Suppressor macrophage treated with lipopolysaccharide for 4 hours (primary cell): ENCODE results near the gene TMEM108.

Experiments
- DNase-seq: peaks from one replicate; pipeline ENCODE4 v3.0.0-alpha.2; 2020

The TMEM108 gene

GRCh38 chr3:133246119-133246518 lies 207.9 kb downstream of the TMEM108 start:
- no peak for DNase-seq

- DNase-seq, result no peak
Measured at GRCh38 chr3:133246773-133247172, 208.6 kb downstream of the TMEM108 start.

DNA sequence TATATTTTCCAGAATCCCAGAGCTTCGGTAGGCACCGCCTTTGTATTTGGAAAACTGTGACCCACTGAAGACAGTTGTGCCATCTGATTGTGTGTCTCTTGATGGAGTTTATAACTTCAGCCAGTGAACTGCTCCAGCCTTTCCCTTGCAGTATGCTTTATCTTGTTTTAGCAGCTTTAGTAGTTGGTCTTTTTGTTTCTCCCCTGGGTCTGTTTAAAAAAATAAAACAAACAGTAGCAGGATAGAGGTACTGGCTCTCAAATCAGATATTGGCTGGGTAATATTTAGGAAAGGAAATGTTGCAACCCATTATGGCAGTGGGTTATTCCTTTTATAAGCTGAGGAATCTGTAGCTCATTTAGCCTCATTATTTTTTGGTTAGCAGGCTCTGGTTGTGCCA lies 210.2 kb downstream of the TMEM108 start:
- no peak for DNase-seq

DNA sequence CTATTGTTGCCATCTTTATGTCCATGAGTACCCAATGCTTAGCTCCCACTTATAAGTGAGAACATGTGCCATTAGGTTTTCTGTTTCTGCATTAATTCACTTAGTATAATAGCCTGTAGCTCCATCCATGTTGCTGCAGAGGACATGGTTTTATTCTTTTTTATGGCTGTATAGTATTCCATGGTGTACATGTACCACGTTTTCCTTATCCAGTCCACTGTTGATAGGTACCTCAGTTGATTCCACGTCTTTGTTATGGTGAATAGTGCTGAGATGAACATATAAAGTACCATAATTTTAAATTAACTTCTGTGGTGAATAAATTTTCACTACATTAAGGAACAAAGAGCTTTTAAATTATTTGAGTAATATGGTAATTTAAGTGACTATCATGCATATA lies 211.3 kb downstream of the TMEM108 start:
- no peak for DNase-seq

DNA sequence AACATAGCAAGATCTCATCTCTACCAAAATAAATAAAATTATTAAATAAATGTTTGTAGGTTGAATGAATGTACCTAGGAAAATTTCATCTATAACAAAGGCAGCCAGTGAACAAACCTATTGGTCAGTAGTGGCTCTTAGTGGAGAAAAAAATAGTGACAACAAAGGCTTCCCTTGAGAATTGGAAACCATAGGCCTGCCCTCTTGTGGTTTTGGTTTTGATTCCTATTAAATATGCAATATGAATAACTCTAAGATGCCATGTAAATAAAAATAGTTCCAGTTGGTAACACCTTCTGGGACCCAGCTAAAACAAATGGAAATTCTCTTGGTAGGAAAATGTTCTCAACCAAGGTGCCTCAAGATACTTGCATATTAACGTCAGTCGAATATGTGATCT lies 216.0 kb downstream of the TMEM108 start:
- no peak for DNase-seq

DNA sequence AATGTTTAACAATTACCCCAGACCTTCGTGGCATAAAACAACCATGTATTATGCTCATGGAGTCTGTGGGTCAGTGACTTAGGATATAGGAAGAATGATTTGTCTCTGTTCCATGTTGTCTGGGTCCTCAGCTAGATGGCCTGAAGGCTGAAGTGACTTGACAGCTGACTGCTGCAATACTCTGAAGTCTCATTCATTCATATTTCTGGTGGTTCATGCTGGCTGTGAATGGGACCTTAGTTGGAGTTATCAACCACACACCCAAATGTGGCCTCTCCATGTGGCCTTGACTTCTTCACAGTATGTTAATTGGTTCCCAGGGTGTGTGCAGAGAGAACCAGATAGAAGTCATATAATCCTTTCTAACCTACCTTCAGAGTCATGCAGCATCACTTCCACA lies 216.5 kb downstream of the TMEM108 start:
- DNase-seq, result no peak

DNA sequence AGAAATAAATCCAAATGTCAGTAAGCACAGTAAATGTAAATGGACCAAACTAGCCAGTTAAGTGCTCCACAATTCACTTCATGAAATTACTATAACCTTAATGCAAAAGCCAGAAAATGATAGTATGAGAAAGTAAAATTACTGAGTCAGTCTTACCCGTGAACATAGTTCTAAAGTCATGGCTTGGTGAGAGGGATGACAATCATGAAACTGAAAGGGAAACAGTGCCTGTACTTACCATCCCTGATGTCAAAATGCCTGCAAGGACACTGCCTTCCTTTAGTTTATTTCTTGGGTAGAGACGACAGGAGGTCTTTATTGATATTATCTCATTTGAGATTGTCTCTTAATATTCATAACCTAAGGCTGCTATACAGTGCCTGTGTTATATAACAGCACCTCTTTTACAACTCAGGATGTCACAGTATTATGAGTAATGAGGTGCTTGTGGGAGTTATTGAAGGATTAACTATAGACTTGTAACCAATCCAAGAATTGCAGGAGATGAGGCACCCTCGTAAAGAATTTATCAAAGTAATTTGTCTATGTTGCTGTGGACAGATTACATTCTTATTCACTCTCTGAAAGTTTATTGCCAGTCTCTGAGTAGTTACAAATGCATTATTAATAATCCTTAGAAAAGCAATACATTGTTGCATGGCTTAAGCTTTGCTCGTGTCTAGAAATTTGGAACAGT lies 218.7 kb downstream of the TMEM108 start:
- peak; percentile 37 for DNase-seq

DNA sequence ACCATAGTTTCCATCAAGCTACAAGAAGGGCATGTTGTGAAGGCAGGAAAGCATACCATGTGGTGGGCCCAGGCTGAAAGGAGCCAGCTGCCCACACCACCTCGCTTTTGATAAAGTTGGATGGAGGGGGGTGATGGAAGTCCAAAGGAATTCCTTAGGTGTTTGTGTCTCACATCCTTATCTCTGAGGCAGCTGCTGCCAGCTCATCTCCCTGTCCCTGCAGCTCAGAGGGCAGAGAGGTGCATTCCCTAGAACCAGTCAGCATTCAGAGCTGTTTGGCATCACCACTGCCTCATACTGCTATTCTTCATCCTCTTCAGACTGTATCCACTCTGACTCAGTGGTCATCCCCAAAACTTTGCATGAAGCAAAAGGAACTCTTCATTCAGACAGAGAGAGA lies 220.2 kb downstream of the TMEM108 start:
- DNase-seq, result no peak

DNA sequence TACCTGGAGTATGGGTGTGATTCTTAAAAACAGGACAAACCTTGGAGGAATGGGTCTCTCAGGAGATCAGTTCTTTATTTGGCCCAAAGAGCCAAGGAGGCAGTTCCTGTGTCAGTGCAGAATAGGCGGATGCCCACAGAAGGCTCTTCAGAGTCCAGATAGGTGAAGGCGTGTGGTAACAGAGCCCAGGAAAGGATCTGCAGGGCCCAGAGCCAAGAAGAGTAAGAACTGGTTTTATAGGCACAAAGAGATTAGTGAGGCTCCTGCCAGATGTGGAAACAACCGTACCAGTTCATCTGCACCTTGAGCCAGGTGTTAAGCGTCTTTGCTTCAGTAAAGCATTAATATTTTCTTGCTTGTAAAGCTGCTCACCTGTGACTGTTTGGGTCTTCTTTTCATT lies 221.6 kb downstream of the TMEM108 start:
- no peak for DNase-seq

DNA sequence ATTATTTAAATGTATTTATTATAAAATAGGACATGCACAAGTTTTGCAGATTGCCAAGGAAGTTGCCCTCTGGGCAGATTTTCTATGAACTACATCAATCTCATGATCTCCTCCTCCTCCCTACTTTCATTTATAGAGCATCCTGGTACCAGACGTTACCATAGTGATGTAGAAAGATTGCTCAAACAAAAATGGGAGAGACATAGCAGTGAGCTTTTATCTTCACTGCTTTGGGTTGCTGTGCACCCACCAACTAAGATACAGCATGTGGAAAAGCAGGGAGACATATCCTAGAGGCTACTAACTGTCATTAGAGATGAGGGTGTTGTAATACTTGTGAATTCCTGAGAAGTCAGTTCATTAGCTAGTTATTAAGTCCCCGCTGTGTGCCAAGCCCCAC lies 224.1 kb downstream of the TMEM108 start:
- DNase-seq, result no peak

- DNase-seq, result no peak
Measured at GRCh38 chr3:133264920-133265319, 226.7 kb downstream of the TMEM108 start.

DNA sequence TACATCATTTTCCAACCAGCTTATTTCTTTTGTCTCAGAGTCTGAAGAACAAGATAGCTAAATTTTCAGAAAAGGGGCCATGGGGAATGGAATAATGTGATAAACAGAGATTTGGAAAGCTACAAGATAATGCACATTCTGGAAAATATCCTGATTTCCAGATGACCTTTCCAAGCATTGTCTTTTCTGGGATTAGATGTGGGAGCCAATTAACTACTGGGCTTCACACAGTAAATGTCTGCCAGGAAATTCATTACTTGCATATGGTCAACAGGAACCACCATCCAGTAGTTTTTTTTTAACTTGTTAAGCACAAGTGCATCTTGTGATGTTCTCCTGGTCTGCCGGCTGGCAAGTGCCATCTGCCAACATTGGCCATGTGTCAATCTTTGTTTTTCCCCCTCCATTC lies 230.5 kb downstream of the TMEM108 start:
- DNase-seq, result no peak

DNA sequence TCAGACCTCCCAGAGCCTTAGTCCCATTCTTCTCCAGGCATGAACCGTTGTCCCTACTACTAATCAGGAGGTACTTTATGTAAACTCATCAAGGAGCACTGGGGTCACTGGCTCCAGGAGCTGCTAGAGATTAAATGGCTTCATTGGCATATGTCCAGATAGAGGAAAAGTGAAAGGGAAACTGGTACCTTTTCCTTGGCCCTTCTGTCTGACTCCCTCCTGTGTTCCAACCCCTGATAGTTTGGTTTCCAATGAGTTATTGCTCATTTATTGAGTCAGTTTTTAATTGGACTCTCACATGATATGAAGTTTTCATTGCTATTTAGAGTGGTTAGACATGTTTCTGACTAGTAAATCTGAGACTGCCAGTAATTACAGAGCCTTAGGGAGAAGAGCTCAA lies 231.2 kb downstream of the TMEM108 start:
- DNase-seq, result no peak

DNA sequence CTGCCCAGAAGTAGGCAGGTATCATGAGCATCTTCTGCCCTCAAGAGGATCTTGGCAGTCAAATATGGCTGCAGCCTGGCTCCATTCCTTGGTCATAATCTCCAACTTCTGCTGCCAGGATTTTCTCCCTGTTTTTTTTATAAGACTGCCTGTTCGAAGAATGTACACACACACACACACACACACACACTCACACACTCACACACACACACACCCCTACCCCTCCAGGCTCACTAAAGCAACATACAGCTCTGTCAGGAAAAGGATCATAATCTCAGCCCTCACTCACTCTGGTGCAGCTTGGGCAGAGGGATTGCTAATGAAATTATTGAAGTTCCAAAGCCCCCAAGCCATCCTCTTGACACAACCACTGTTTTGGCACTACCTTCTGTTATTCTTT lies 232.4 kb downstream of the TMEM108 start:
- no peak for DNase-seq

DNA sequence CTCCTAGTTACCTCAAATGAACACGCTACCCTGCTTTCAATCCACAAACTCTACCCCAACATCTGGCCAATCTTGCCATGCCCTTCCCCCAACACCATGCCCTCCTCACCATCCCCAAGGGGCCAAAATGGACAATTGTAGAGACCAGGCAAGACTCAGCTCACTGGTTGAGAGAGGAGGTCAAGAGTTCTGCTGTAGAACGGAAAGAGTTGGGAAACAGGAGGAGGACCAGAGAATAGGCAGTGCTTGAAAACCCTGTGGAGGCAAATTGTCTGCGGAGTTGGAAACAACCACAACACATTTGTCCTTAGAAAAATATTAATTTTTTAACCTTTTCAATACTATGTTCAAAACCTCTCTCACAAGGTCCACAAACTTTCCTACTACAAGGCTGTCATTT lies 232.9 kb downstream of the TMEM108 start:
- no peak for DNase-seq

GRCh38 chr3:133271539-133271938 lies 233.3 kb downstream of the TMEM108 start:
- no peak for DNase-seq

- no peak for DNase-seq
Measured at GRCh38 chr3:133273346-133273745, 235.2 kb downstream of the TMEM108 start.

GRCh38 chr3:133274477-133274876 lies 236.3 kb downstream of the TMEM108 start:
- DNase-seq, result no peak

GRCh38 chr3:133276594-133276993 lies 238.4 kb downstream of the TMEM108 start:
- DNase-seq, result no peak

DNA sequence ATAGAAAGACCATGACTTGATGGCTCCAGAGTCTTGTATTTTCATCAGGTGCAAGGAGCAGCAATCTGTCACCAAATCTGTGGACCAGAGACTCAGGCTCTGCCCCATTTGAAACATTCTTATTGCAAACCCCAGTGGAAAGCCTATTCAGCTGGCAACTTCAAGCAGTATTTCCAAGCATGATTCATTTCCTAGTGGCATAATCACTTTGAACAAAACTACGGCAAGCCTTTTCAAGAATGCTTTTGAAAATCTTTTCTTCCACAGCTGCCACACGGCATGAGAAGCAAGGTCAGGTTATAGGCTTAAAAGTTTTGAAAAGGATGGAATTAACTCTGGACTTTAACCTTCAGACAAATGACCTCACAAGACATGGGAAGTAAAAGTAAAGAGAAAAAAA lies 239.6 kb downstream of the TMEM108 start:
- DNase-seq, result no peak

- no peak for DNase-seq
Measured at GRCh38 chr3:133278260-133279043, 240.3 kb downstream of the TMEM108 start.

GRCh38 chr3:133280586-133280985 lies 242.4 kb downstream of the TMEM108 start:
- no peak for DNase-seq

DNA sequence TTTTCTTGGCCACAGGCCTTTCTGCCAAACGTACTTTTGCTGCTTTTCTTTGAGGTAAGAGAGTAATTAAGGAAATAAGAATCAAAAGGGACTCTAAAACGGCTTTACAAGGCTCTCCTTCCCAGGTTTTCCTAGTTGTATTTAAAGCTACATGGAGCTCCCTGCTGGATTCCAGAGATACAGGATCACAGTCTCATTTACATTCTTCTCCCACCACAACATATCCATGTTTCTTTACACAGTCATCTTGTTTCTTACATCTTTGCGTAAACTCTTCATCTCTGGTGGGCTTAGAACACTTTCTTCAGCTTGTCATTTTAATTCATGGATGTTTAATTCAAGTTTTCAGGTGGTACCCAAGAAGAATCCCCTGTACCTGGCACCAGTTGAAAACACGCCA lies 244.0 kb downstream of the TMEM108 start:
- DNase-seq, result no peak

GRCh38 chr3:133283958-133284807 lies 246.0 kb downstream of the TMEM108 start:
- no peak for DNase-seq
